OCI-LY7 (cell line): ENCODE results near the gene PLA2G2D.

Experiments used
- EZH2phosphoT487 ChIP-seq: fragments of 200-600 bp; sonication (generic); IDR thresholded peaks from 2 replicates; pipeline ENCODE4 v1.6.1; 2018; ENCODE audit warnings: low read depth, borderline replicate concordance, mild to moderate bottlenecking, mixed run types, antibody characterized with exemption, low read length, moderate library complexity, mixed read lengths
- TF ChIP-seq, protein P1 (sequence below): fragments of 200-600 bp; sonication (generic); conservative IDR thresholded peaks from 2 replicates; pipeline ENCODE4 v1.5.1; 2014; ENCODE audit warnings: mild to moderate bottlenecking, antibody characterized with exemption, low read length, moderate library complexity, mixed read lengths

GRCh38 chr1:20141001-20141400, 21.7 kb upstream of the PLA2G2D start:
- TF ChIP-seq, protein P1, sequence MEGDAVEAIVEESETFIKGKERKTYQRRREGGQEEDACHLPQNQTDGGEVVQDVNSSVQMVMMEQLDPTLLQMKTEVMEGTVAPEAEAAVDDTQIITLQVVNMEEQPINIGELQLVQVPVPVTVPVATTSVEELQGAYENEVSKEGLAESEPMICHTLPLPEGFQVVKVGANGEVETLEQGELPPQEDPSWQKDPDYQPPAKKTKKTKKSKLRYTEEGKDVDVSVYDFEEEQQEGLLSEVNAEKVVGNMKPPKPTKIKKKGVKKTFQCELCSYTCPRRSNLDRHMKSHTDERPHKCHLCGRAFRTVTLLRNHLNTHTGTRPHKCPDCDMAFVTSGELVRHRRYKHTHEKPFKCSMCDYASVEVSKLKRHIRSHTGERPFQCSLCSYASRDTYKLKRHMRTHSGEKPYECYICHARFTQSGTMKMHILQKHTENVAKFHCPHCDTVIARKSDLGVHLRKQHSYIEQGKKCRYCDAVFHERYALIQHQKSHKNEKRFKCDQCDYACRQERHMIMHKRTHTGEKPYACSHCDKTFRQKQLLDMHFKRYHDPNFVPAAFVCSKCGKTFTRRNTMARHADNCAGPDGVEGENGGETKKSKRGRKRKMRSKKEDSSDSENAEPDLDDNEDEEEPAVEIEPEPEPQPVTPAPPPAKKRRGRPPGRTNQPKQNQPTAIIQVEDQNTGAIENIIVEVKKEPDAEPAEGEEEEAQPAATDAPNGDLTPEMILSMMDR = no peak
- TF ChIP-seq EZH2phosphoT487 = no peak
